Spleen (tissue), 11 donors: ENCODE data around the gene XPC. TPM values are rescaled to one million over a fixed set of nuclear protein-coding genes. Genes with fewer than 3 reads are reported as not detected.

ENCODE experiments used
- DNase-seq: peaks from one replicate; pipeline ENCODE4 v3.0.0-alpha.2; 2020
- H3K27ac ChIP-seq, 8 donors: fragments of 200-600 bp; sonication (generic) in 7 of 8; 1 replicate in 4 of 8; 2 replicates in 4 of 8; pipeline versions ENCODE4 v1.5.0 to v1.8.0; 2016 to 2021; ENCODE audit warnings: inconsistent platforms in 4 of 8, mild to moderate bottlenecking in 4 of 8, moderate library complexity in 1 of 8
- H3K27me3 ChIP-seq, 7 donors: fragments of 200-600 bp; sonication (generic) in 6 of 7; replicated peaks in 1 of 7; 1 replicate in 4 of 7; 2 replicates in 3 of 7; pipeline versions ENCODE4 v1.5.0 to v1.8.0; 2016 to 2021; ENCODE audit warnings: inconsistent platforms in 3 of 7, mild to moderate bottlenecking in 1 of 7
- H3K36me3 ChIP-seq, 6 donors: fragments of 200-600 bp; sonication (generic) in 5 of 6; 1 replicate in 4 of 6; 2 replicates in 2 of 6; pipeline versions ENCODE4 v1.5.0 to v1.8.0; 2016 to 2021; ENCODE audit warnings: inconsistent platforms in 2 of 6
- H3K4me1 ChIP-seq, 6 donors: fragments of 200-600 bp; sonication (generic) in 5 of 6; 1 replicate in 3 of 6; 2 replicates in 3 of 6; pipeline versions ENCODE4 v1.5.0 to v1.8.0; 2016 to 2021; ENCODE audit warnings: inconsistent platforms in 3 of 6
- H3K4me3 ChIP-seq, 8 donors: fragments of 200-600 bp; sonication (generic) in 7 of 8; 1 replicate in 4 of 8; 2 replicates in 4 of 8; pipeline versions ENCODE4 v1.5.0 to v1.8.0; 2016 to 2021; ENCODE audit warnings: inconsistent platforms in 4 of 8, mild to moderate bottlenecking in 4 of 8, moderate library complexity in 2 of 8
- H3K9me3 ChIP-seq, 8 donors: fragments of 200-600 bp; sonication (generic) in 7 of 8; 1 replicate in 4 of 8; 2 replicates in 4 of 8; pipeline versions ENCODE4 v1.5.0 to v1.8.0; 2016 to 2021; ENCODE audit warnings: inconsistent platforms in 4 of 8
- CTCF ChIP-seq, 11 experiments: fragments of 200-600 bp in 7 of 11; fragments of 450-650 bp in 4 of 11; sonication (generic) in 4 of 11; IDR thresholded peaks in 8 of 11; conservative IDR thresholded peaks in 3 of 11; 1 replicate in 7 of 11; 2 replicates in 4 of 11; pipeline versions ENCODE4 v1.4.0 to v1.8.0; 2016 to 2021; ENCODE audit warnings: antibody characterized with exemption in 11 of 11, inconsistent platforms in 4 of 11, mild to moderate bottlenecking in 1 of 11
- POLR2A ChIP-seq, 3 donors: fragments of 450-650 bp; IDR thresholded peaks; one replicate each; pipeline ENCODE4 v1.5.1; 2017; ENCODE audit warnings: antibody characterized with exemption in 3 of 3, mild to moderate bottlenecking in 1 of 3
- POLR2AphosphoS5 ChIP-seq, 3 donors: sonication (generic); formaldehyde crosslinking; IDR thresholded peaks; one replicate each; pipeline ENCODE4 v1.5.1; 2017; ENCODE audit warnings: antibody characterized with exemption in 3 of 3
- WGBS, 5 donors: extraction: QIAGEN DNeasy Blood & Tissue Kit in 3 of 5; methylation state at CpG; one replicate each; pipeline versions ENCODE4 v1.1.5 to v1.1.7; 2013 to 2018; 5-methylcytosine and 5-hydroxymethylcytosine counted together
- intact Hi-C: fragments of 100-400 bp; cut with DNase I; formaldehyde crosslinking; loops from one replicate; pipeline ENCODE4 v1.15.0; 2023; ENCODE audit warnings: low total_unique reads
- polyA plus RNA-seq, 3 donors: library from polyadenylated mRNA; stranded (reverse); fragments of 200-250 nt; gene quantifications; one replicate each; pipeline ENCODE4 v1.2.1, GENCODE V29; 2013
- total RNA-seq, 7 donors: library from RNA; depleted of rRNA in 3 of 7; stranded (reverse); fragments of >200 nt in 3 of 7; fragmentation: NEBNext Ultra II Directional in 4 of 7; extraction: Animal tissue kit (Norgen Biotek cat#: 25700) in 4 of 7; gene quantifications; one replicate each; pipeline versions ENCODE4 v1.1.0 to v1.2.1, GENCODE V29; 2016 to 2021
- donor health status: healthy with polysubstance abuse.
- donor health status: DM: no; HTN: no; CAD: no; lungs with moderate emphysema.
- donor health status: DM: no; HTN: no; CAD: no.
- donor health status: Bipolar disorder and iron deficiency.
- donor health status: healthy.
- donor health status: DM: no; HTN: no; CAD: no.
- donor health status: DM: yes; HTN: yes; CAD: no.

XPC gene
- total and polyA plus RNA-seq, 10 donors = 16.1 to 65.6 (median 47.3) TPM

- Histone ChIP-seq H3K36me3 (no peaks in the 10 kb centered on the region), H3K4me3 (no peak overlapping the region), H3K4me1 (peaks cover 4 to 27% (median 21%) of the 10 kb centered on the region in 6 donors), H3K9me3 (peaks cover 0 to 32% (median 16%) of the 10 kb centered on the region in 8 donors), H3K27me3 (no peaks in the 10 kb centered on the region), H3K27ac (no peak overlapping the region)
- WGBS, 5 donors = 88 to 100% (median 93%) methylated on average over 1 of the region's 1 CpG
- no peak for DNase-seq
- intact Hi-C loops = no loop called here
- TF ChIP-seq CTCF (IDR thresholded peaks at IDR 0.05 in 8 of 11, conservative IDR thresholded peaks at IDR 0.05 in 3 of 11) = no peak
- no peak for TF ChIP-seq POLR2A (IDR thresholded peaks at IDR 0.05)
- no peak for TF ChIP-seq POLR2AphosphoS5 (IDR thresholded peaks at IDR 0.05)
Observed at GRCh38 chr3:14221902-14222301, 43.5 kb upstream of the XPC start.

- H3K4me1 ChIP-seq = peaks cover 0 to 18% (median 12%) of the 10 kb centered on the region in 6 donors
- TF ChIP-seq POLR2AphosphoS5 (IDR thresholded peaks at IDR 0.05) (no peak), POLR2A (IDR thresholded peaks at IDR 0.05) (no peak), CTCF (IDR thresholded peaks at IDR 0.05 in 8 of 11, conservative IDR thresholded peaks at IDR 0.05 in 3 of 11) (no peak)
- H3K27ac ChIP-seq = no peak overlapping the region
- H3K9me3 ChIP-seq = peaks cover 0 to 32% (median 16%) of the 10 kb centered on the region in 8 donors
- no peak overlapping the region for H3K4me3 ChIP-seq
- H3K36me3 ChIP-seq = no peaks in the 10 kb centered on the region
- intact Hi-C loops = no loop called here
- H3K27me3 ChIP-seq = no peaks in the 10 kb centered on the region
- 80 to 96% (median 88%) methylated on average over 1 of the region's 1 CpG for WGBS, 5 donors
- no peak for DNase-seq
Observed at GRCh38 chr3:14220933-14221332, 42.5 kb upstream of the XPC start.

DNA sequence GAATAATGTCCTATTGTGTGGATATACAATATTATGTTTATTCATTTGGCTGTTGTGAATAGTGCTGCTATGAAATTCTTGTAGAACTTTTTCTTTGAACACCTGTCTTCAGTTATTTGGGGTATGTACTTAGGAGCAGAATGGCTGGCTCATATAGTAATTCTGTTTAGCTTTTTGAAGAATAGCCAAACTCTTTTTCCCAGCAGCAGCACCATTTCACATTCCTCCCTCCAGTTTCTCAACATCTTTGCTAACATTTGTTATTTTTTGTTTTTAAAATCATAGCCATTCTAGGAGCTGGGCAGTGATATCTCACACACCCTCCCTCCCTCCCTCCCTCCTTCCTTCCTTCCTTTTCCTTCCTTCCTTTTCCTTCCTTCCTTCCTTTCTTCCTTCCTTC lies 40.0 kb upstream of the XPC start:
- H3K27ac ChIP-seq = no peak overlapping the region
- peaks cover 0 to 32% (median 16%) of the 10 kb centered on the region in 8 donors for H3K9me3 ChIP-seq
- no peak overlapping the region for H3K4me3 ChIP-seq
- no peak for DNase-seq
- intact Hi-C loops = no loop called here
- H3K4me1 ChIP-seq = peaks cover 0 to 5% (median 0%) of the 10 kb centered on the region in 6 donors
- H3K36me3 ChIP-seq = no peaks in the 10 kb centered on the region
- no peaks in the 10 kb centered on the region for H3K27me3 ChIP-seq
- TF ChIP-seq POLR2AphosphoS5 (IDR thresholded peaks at IDR 0.05) = no peak
- TF ChIP-seq CTCF (IDR thresholded peaks at IDR 0.05 in 8 of 11, conservative IDR thresholded peaks at IDR 0.05 in 3 of 11) = no peak
- TF ChIP-seq POLR2A (IDR thresholded peaks at IDR 0.05) = no peak

DNA sequence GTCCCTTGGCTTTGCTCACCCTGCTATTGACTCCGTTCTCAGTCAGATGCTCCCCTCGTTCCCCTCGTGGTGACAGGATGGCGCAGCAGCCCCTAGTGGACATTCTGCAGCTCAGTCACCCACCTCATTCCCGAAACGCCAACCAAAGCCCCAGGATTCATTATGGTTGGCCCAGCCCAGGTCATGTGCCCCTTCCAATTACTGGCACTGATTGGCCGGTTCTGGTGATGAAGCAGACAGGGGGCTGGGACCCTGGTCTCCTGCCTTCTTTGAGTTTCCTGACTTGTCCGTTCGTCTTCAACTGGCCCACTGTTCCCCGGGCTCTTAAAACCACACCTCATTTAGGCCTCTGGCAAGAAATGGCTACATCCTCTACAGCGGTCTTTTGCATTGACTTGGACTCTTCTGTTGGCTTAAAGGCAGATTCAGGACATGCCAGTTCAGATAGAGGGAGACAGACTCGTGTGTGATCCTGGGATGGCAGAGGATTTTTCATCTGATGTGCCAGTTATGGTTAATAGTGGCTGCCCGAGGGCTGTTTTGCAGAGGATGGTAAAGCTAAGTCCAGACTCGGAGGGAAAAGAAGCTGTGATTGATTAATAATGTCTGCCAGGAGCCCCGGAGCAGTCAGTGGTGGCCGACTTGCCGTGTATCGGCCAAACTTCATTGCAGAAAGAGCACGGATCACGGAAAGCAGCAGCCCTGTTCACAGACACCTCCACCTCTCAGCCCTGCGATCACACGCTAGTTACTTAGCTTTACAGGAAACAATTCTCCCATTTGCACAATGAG lies 38.1 kb upstream of the XPC start:
- Histone ChIP-seq H3K27me3 (no peaks in the 10 kb centered on the region), H3K27ac (peak overlapping the region in 3 of 8 donors; percentile 32 to 88 (median 78)), H3K9me3 (peaks cover 0 to 22% (median 13%) of the 10 kb centered on the region in 8 donors), H3K36me3 (no peaks in the 10 kb centered on the region), H3K4me3 (peak overlapping the region in 3 of 8 donors; percentile 28 to 52 (median 37)), H3K4me1 (no peaks in the 10 kb centered on the region)
- intact Hi-C loops = no loop called here
- 2 to 86% (median 43%) methylated on average over 22 of the region's 22 CpGs for WGBS, 5 donors
- TF ChIP-seq POLR2A (IDR thresholded peaks at IDR 0.05) (peak in 1 of 3 donors; percentile 26), CTCF (IDR thresholded peaks at IDR 0.05 in 8 of 11, conservative IDR thresholded peaks at IDR 0.05 in 3 of 11) (peak in 9 of 11 experiments; percentile 9 to 73 (median 48)), POLR2AphosphoS5 (IDR thresholded peaks at IDR 0.05) (peak in 1 of 3 donors; percentile 70)
- peak; percentile 88 for DNase-seq
